ES-I3 (cell line): ENCODE results near the gene SLC44A4.
"Not testable (repeated sequence)": the region's sequence is repeated elsewhere in the genome, so short reads cannot be mapped to it uniquely, and the experiment has no call there.

ENCODE experiments used
- H3K36me3 ChIP-seq: 2 replicates; pipeline ENCODE4 v1.6.1; 2013; ENCODE audit warnings: mild to moderate bottlenecking, low read length, control low read depth, moderate library complexity; ENCODE audit not compliant: insufficient read depth
- H3K4me1 ChIP-seq: 2 replicates; pipeline ENCODE4 v1.6.1; 2013; ENCODE audit warnings: mild to moderate bottlenecking, control low read depth, low read length; ENCODE audit not compliant: insufficient read depth
- H3K9ac ChIP-seq: 2 replicates; pipeline ENCODE4 v1.6.1; 2013; ENCODE audit warnings: low read depth, mild to moderate bottlenecking, low read length, moderate library complexity
- H3K9me3 ChIP-seq: 2 replicates; pipeline ENCODE4 v1.6.1; 2013; ENCODE audit warnings: mild to moderate bottlenecking, low read length, moderate library complexity; ENCODE audit not compliant: control insufficient read depth, insufficient read depth

Gene SLC44A4

GRCh38 chr6:31844507-31844906 lies 34.3 kb downstream of the SLC44A4 start:
- H3K9ac ChIP-seq = no peak overlapping the region
- peaks cover 12% of the 10 kb centered on the region; the same call in 1 of the 2 replicates for H3K36me3 ChIP-seq
- H3K9me3 ChIP-seq = no peaks in the 10 kb centered on the region
- H3K4me1 ChIP-seq = no peaks in the 10 kb centered on the region

GRCh38 chr6:31842053-31842452 lies 36.7 kb downstream of the SLC44A4 start:
- Histone ChIP-seq H3K9me3 (no peaks in the 10 kb centered on the region), H3K36me3 (peaks cover 36% of the 10 kb centered on the region), H3K9ac (no peak overlapping the region), H3K4me1 (peaks cover 8% of the 10 kb centered on the region)

- Histone ChIP-seq H3K36me3 (peaks cover 48% of the 10 kb centered on the region), H3K4me1 (peaks cover 17% of the 10 kb centered on the region)
- not testable (repeated sequence) for H3K9me3 ChIP-seq, H3K9ac ChIP-seq
Observed at GRCh38 chr6:31839779-31840126, 39.0 kb downstream of the SLC44A4 start.

GRCh38 chr6:31838968-31839367 lies 39.8 kb downstream of the SLC44A4 start:
- H3K36me3 ChIP-seq = peaks cover 48% of the 10 kb centered on the region
- H3K9ac ChIP-seq = no peak overlapping the region
- H3K4me1 ChIP-seq = peaks cover 17% of the 10 kb centered on the region
- no peaks in the 10 kb centered on the region for H3K9me3 ChIP-seq

GRCh38 chr6:31838114-31838553 lies 40.7 kb downstream of the SLC44A4 start:
- not testable (repeated sequence) for H3K9me3 ChIP-seq, H3K9ac ChIP-seq
- peaks cover 17% of the 10 kb centered on the region for H3K4me1 ChIP-seq
- peaks cover 48% of the 10 kb centered on the region for H3K36me3 ChIP-seq

GRCh38 chr6:31837369-31838113 lies 41.3 kb downstream of the SLC44A4 start:
- Histone ChIP-seq H3K9ac (peak overlapping the region; percentile 100; the same call in 1 of the 2 replicates), H3K9me3 (no peaks in the 10 kb centered on the region), H3K36me3 (peaks cover 48% of the 10 kb centered on the region), H3K4me1 (peaks cover 17% of the 10 kb centered on the region)

- Histone ChIP-seq H3K9ac (peak overlapping the region; percentile 100), H3K36me3 (peaks cover 48% of the 10 kb centered on the region), H3K9me3 (no peaks in the 10 kb centered on the region), H3K4me1 (peaks cover 17% of the 10 kb centered on the region)
Observed at GRCh38 chr6:31836474-31837368, 42.1 kb downstream of the SLC44A4 start.

GRCh38 chr6:31836047-31836473 lies 42.7 kb downstream of the SLC44A4 start:
- Histone ChIP-seq H3K36me3 (peaks cover 48% of the 10 kb centered on the region), H3K9ac (peak overlapping the region; percentile 100), H3K4me1 (peaks cover 17% of the 10 kb centered on the region), H3K9me3 (no peaks in the 10 kb centered on the region)

- Histone ChIP-seq H3K36me3 (peaks cover 37% of the 10 kb centered on the region), H3K9ac (peak overlapping the region; percentile 100), H3K9me3 (no peaks in the 10 kb centered on the region), H3K4me1 (peaks cover 17% of the 10 kb centered on the region)
Observed at GRCh38 chr6:31834367-31835250, 44.2 kb downstream of the SLC44A4 start.

GRCh38 chr6:31831350-31832215 lies 47.2 kb downstream of the SLC44A4 start:
- Histone ChIP-seq H3K36me3 (peaks cover 7% of the 10 kb centered on the region; the same call in 1 of the 2 replicates), H3K9ac (no peak overlapping the region; the same call in 1 of the 2 replicates), H3K4me1 (peaks cover 5% of the 10 kb centered on the region; the same call in 1 of the 2 replicates), H3K9me3 (no peaks in the 10 kb centered on the region)

- Histone ChIP-seq H3K9ac (peak overlapping the region; percentile 89; the same call in 1 of the 2 replicates), H3K9me3 (no peaks in the 10 kb centered on the region), H3K4me1 (no peaks in the 10 kb centered on the region; the same call in 1 of the 2 replicates), H3K36me3 (peaks cover 2% of the 10 kb centered on the region; the same call in 1 of the 2 replicates)
Observed at GRCh38 chr6:31830886-31831335, 47.9 kb downstream of the SLC44A4 start.

GRCh38 chr6:31829633-31830283 lies 49.0 kb downstream of the SLC44A4 start:
- Histone ChIP-seq H3K9me3 (no peaks in the 10 kb centered on the region), H3K9ac (peak overlapping the region; percentile 89), H3K36me3 (no peaks in the 10 kb centered on the region), H3K4me1 (peaks cover 5% of the 10 kb centered on the region)
